SW480 (cell line): ENCODE results near the gene LRRC56.

Experiments
- DNase-seq: peaks from one replicate; pipeline ENCODE4 v3.0.0-alpha.2; 2016; ENCODE audit warnings: low spot score

Gene LRRC56

DNA sequence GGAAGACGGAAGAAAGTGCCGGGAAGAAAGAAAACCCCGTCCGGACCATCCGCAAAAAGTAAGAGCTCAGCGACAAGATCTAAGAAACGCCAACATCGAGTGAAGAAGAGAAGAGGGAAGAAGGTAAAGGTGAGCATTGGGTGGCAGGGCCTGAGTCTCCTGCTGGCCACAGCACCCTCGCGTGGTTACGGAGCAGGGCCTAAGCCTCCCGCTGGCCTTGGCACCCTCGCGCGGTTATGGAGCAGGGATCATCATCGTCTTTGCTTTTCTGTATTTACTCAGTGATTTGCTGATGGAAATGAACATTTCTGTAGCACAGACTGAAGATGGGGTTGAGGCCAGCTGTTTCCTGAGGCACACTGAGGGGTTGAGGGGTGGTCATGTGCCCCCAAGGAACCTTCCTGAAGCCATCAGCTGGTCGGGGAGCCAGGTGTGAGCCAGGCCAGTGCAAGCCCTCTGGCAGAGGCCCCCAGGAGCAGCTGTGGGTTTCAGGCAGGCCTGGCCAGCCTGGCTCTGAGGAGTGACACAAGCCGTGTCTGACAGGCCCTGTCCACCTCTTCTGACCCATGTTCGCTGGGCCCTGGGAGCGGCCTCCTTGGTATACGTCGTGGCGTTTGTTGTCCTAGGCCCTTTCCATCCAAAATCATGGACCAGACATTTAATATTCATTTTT is 64.4 kb downstream of the LRRC56 start:
- no peak for DNase-seq

DNA sequence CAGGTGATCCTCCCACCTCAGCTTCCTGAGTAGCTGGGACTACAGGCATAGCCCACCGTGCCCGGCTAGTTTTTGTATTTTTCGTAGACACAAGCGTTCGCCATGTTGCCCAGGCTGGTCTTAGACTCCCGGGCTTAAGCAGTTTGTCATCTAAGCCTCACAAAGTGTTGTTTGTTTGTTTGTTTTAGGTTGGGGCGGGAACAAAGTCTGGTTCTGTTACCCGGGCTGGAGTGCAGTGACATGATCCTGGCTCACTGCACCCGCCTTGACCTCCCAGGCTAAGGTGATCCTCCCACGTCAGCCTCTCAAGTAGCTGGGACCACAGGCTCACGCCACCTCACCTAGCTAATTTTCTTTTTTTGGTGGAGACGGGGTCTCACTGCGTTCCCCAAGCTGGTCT is 65.8 kb downstream of the LRRC56 start:
- no peak for DNase-seq
